HFF-Myc (cell line): ENCODE data around the gene HIVEP3.

Source experiments
- DNase-seq: peaks from one replicate; pipeline ENCODE4 v3.0.0-alpha.2; 2011; ENCODE audit warnings: low read depth; ENCODE audit errors: extremely low read depth
- H3K4me3 ChIP-seq: replicated peaks from 2 replicates; pipeline ENCODE4 v1.5.1; 2011; ENCODE audit warnings: low read depth, mild to moderate bottlenecking, control low read depth, low read length
- TF ChIP-seq, protein P1 (sequence below): IDR thresholded peaks from 2 replicates; pipeline ENCODE4 v1.5.1; 2012; ENCODE audit warnings: mild to moderate bottlenecking, low read depth, low read length, control low read depth; ENCODE audit errors: missing control alignments

The HIVEP3 gene

GRCh38 chr1:41564741-41565475, 353.8 kb downstream of the HIVEP3 start:
- no peak for DNase-seq
- TF ChIP-seq, protein P1, sequence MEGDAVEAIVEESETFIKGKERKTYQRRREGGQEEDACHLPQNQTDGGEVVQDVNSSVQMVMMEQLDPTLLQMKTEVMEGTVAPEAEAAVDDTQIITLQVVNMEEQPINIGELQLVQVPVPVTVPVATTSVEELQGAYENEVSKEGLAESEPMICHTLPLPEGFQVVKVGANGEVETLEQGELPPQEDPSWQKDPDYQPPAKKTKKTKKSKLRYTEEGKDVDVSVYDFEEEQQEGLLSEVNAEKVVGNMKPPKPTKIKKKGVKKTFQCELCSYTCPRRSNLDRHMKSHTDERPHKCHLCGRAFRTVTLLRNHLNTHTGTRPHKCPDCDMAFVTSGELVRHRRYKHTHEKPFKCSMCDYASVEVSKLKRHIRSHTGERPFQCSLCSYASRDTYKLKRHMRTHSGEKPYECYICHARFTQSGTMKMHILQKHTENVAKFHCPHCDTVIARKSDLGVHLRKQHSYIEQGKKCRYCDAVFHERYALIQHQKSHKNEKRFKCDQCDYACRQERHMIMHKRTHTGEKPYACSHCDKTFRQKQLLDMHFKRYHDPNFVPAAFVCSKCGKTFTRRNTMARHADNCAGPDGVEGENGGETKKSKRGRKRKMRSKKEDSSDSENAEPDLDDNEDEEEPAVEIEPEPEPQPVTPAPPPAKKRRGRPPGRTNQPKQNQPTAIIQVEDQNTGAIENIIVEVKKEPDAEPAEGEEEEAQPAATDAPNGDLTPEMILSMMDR = no peak

GRCh38 chr1:41562328-41562727, 356.4 kb downstream of the HIVEP3 start:
- no peak overlapping the region for H3K4me3 ChIP-seq
- DNase-seq = no peak
- TF ChIP-seq, protein P1 = no peak

More at GRCh38 chr1:41564741-41565475, 353.8 kb downstream of the HIVEP3 start:
- no peak overlapping the region for H3K4me3 ChIP-seq

DNA sequence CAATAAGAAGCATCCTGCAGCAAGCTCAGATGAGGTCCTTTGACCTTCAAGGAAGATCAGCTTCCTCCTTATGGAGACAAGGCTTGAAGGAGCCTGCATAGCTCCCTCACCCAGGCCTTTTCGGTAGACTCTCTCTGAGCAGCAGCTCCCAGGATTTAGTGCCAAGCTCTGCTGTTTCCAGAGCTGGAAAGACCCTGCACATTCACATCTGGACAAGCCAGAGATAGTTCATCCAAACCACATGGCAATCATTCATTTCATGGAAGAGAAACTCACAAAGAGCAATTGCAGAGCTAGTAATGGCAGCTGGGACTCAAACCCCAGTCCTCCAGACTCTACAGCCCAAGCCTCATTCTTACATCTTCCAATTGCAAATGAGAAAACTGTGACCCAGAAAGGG, 357.8 kb downstream of the HIVEP3 start:
- TF ChIP-seq, protein P1 = no peak
- no peak overlapping the region for H3K4me3 ChIP-seq
- DNase-seq = no peak

DNA sequence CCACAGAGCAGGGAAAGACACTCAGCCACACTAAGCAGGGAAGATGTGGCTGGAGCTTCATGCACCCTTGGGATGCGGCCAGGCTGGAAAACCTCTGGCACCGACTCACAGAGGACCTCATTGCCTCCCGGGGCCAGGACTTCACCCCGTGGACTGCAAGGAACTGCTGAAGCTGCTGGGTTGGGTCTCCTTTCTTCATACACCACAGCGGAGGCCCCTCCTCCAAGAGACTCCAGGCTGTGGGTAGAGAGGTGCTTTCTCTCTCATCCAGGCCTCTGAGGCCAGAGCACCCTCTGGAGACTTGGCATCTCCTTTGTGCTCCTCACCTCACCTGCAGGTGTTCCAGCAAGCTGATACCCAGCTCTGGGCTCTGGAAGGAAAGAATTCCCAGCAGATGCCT, 358.2 kb downstream of the HIVEP3 start:
- DNase-seq = no peak
- no peak overlapping the region for H3K4me3 ChIP-seq
- TF ChIP-seq, protein P1 = no peak

DNA sequence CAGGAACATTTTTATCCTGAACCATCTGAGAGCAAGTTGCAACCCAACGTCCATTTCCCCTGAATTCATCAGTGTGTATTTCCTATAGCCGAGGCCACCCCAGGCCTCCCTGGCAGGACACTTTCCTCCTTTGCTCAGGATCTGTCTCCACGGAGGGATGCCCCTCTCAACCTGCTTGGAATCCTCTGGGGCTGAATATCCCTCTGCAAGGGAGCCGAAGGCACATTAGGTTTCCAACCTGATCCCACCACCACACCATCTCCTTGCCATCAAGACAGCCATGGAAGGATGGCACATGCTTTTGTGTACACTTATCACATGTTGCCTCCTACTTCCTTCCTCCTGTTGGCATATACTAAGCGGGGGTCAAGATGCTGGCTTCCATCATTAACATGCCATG, 359.4 kb downstream of the HIVEP3 start:
- TF ChIP-seq, protein P1 = no peak

DNA sequence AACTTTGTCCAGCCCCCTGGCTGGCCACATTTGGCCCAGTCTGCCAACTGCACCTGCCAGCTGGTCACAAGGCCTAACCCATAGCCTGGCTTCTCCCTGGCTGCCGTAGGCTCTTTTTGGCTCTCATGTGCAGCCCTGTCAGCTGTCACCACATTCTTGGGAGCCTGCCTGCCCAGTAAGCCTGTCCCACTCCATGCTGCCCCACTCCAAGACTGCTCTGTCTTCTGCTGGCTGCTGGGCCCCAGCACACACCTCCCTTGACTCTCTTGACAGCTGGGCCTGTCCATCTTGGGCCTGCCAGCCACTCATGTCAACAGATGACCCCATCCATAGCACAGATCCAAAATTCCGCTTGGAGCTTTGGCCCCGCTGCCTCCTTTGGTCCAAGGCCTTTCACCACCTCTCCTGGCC, 360.0 kb downstream of the HIVEP3 start:
- TF ChIP-seq, protein P1 = no peak
- H3K4me3 ChIP-seq = no peak overlapping the region
- no peak for DNase-seq

More for the DNA sequence above, 359.4 kb downstream of the HIVEP3 start:
- no peak overlapping the region for H3K4me3 ChIP-seq
- no peak for DNase-seq
